GM12891 (cell line): Measurements from ENCODE around the gene SART3.
A peak's percentile ranks its signal among the peaks of the same experiment; 100 is the strongest.

Experiments used
- POLR2A ChIP-seq: IDR thresholded peaks from 2 replicates; pipeline ENCODE4 v1.6.1; 2011; ENCODE audit warnings: low read depth, low read length, control low read depth
- POLR2AphosphoS5 ChIP-seq: IDR thresholded peaks from 2 replicates; pipeline ENCODE4 v1.6.1; 2011; ENCODE audit warnings: low read depth, low read length, control low read depth
- SPI1 ChIP-seq: IDR thresholded peaks from 2 replicates; pipeline ENCODE4 v1.6.1; 2011; ENCODE audit warnings: low read depth, low read length, control low read depth
- TAF1 ChIP-seq: IDR thresholded peaks from 2 replicates; pipeline ENCODE4 v1.6.1; 2011; ENCODE audit warnings: low read depth, low read length, control low read depth

DNA sequence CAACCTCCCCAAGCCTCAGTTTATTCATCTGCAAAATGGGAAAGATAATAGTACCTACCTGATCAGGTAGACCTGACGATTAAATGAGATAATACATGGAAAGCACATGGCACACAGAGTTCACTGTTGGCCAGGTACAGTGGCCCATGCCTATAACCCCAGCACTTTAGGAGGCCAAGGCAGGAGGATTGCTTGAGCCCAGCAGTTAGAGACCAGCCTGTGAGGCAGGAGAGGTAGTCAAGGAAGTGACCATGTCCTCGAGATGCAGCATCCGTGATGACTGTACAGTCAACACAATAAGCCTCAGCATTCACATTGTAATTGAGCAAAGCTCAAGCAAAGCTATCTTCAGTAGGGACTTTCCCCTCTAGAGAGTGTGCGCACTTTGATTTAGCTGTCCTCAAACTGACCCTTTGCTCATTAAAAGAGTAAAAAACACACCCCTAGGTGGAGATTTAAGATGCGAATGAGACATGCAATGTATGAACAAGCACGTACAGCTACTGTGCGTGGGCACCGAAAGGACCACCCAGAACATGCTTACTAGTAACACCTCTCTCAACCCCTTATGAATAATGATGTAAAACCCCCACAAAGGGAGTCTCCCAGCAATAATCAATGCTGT is 11.3 kb upstream of the SART3 start:
- TF ChIP-seq SPI1 (no peak), POLR2A (0 out of 2 replicates have a peak, but pooled peaks have one; percentile 31), POLR2AphosphoS5 (no peak), TAF1 (0 out of 2 replicates have a peak, but pooled peaks have one; percentile 15)
